Neural cell (in vitro differentiated cells): ENCODE data around the gene FAM177B. TPM values are rescaled to one million over a fixed set of nuclear protein-coding genes. Genes with fewer than 3 reads are reported as not detected.

ENCODE experiments used
- H2AFZ ChIP-seq: fragments of 200-600, 300-800 bp; sonication (generic), shearing (Covaris generic); 2 replicates; pipeline ENCODE4 v1.6.0; 2014; ENCODE audit warnings: low read depth, mild to moderate bottlenecking, antibody characterized with exemption, low read length, moderate library complexity
- H3F3A ChIP-seq: fragments of 200-600 bp; shearing (Covaris generic); 2 replicates; pipeline ENCODE4 v1.6.1; 2016; ENCODE audit warnings: mild to moderate bottlenecking, moderate library complexity, mixed read lengths, antibody characterized with exemption, low read length; ENCODE audit not compliant: insufficient read depth, poor library complexity, severe bottlenecking
- H3K27ac ChIP-seq: fragments of 200-600, 300-800 bp; sonication (generic), shearing (Covaris generic); 2 replicates; pipeline ENCODE4 v1.5.1; 2014; ENCODE audit warnings: mild to moderate bottlenecking, low read length, moderate library complexity
- H3K27me3 ChIP-seq: fragments of 300-800, 200-600 bp; sonication (generic), shearing (Covaris generic); 2 replicates; pipeline ENCODE4 v1.6.0; 2014; ENCODE audit warnings: mild to moderate bottlenecking, low read depth, low read length, moderate library complexity; ENCODE audit not compliant: insufficient read depth
- H3K36me3 ChIP-seq: fragments of 300-800, 200-600 bp; sonication (generic), shearing (Covaris generic); 2 replicates; pipeline ENCODE4 v1.5.1; 2014; ENCODE audit warnings: mild to moderate bottlenecking, antibody characterized with exemption, low read length, moderate library complexity; ENCODE audit not compliant: insufficient read depth
- H3K4me2 ChIP-seq: fragments of 300-800, 200-600 bp; sonication (generic), shearing (Covaris generic); 2 replicates; pipeline ENCODE4 v1.6.0; 2014; ENCODE audit warnings: mild to moderate bottlenecking, low read length
- H3K4me3 ChIP-seq: fragments of 300-800, 200-600 bp; sonication (generic), shearing (Covaris generic); 2 replicates; pipeline ENCODE4 v1.5.1; 2014; ENCODE audit warnings: mild to moderate bottlenecking, low read length, moderate library complexity
- H3K79me2 ChIP-seq: fragments of 200-600 bp; shearing (Covaris generic); replicated peaks from 2 replicates; pipeline ENCODE4 v1.6.0; 2014; ENCODE audit warnings: mild to moderate bottlenecking, low read length, moderate library complexity; ENCODE audit not compliant: insufficient read depth
- H3K9ac ChIP-seq: fragments of 300-800, 200-600 bp; sonication (generic), shearing (Covaris generic); 2 replicates; pipeline ENCODE4 v1.6.1; 2016; ENCODE audit warnings: mild to moderate bottlenecking, low read length, mixed read lengths
- H3K9me2 ChIP-seq: fragments of 200-600 bp; shearing (Covaris generic); 2 replicates; pipeline ENCODE4 v1.6.1; 2016; ENCODE audit warnings: mild to moderate bottlenecking, low read length, mixed read lengths; ENCODE audit not compliant: insufficient read depth
- H3K9me3 ChIP-seq: fragments of 200-600, 300-800 bp; sonication (generic), shearing (Covaris generic); 2 replicates; pipeline ENCODE4 v1.6.1; 2016; ENCODE audit warnings: mild to moderate bottlenecking, mixed run types, low read length, moderate library complexity, mixed read lengths
- H4K20me1 ChIP-seq: fragments of 200-600 bp; shearing (Covaris generic); 2 replicates; pipeline ENCODE4 v1.6.1; 2016; ENCODE audit warnings: mild to moderate bottlenecking, mixed run types; ENCODE audit not compliant: insufficient read depth
- CTCF ChIP-seq: fragments of 450-650 bp; IDR thresholded peaks from 2 replicates; pipeline ENCODE4 v1.5.1; 2014; ENCODE audit warnings: antibody characterized with exemption, mild to moderate bottlenecking, moderate library complexity; ENCODE audit not compliant: poor library complexity, severe bottlenecking
- EP300 ChIP-seq: fragments of 450-650 bp; conservative IDR thresholded peaks from 2 replicates; pipeline ENCODE4 v1.6.1; 2014; ENCODE audit warnings: antibody characterized with exemption, mild to moderate bottlenecking, moderate library complexity; ENCODE audit not compliant: poor library complexity, severe bottlenecking
- EZH2 ChIP-seq: fragments of 200-600, 300-800 bp; shearing (Covaris generic), sonication (generic); IDR thresholded peaks from 2 replicates; pipeline ENCODE4 v1.6.1; 2014; ENCODE audit warnings: antibody characterized with exemption, low read length, borderline replicate concordance, mild to moderate bottlenecking; ENCODE audit not compliant: insufficient read depth, poor library complexity, severe bottlenecking
- MXI1 ChIP-seq: fragments of 450-650 bp; conservative IDR thresholded peaks from 2 replicates; pipeline ENCODE4 v1.6.1; 2014; ENCODE audit warnings: antibody characterized with exemption, mild to moderate bottlenecking; ENCODE audit not compliant: poor library complexity, severe bottlenecking
- POLR2AphosphoS5 ChIP-seq: IDR thresholded peaks from 2 replicates; pipeline ENCODE4 v1.6.1; 2012
- RAD21 ChIP-seq: fragments of 450-650 bp; conservative IDR thresholded peaks from 2 replicates; pipeline ENCODE4 v1.6.1; 2014; ENCODE audit warnings: antibody characterized with exemption, mild to moderate bottlenecking, moderate library complexity
- REST ChIP-seq: IDR thresholded peaks from 2 replicates; pipeline ENCODE4 v1.6.1; 2012; ENCODE audit warnings: borderline replicate concordance
- SMC3 ChIP-seq: fragments of 450-650 bp; conservative IDR thresholded peaks from 2 replicates; pipeline ENCODE4 v1.6.1; 2014; ENCODE audit warnings: antibody characterized with exemption, mild to moderate bottlenecking, moderate library complexity; ENCODE audit not compliant: poor library complexity
- TAF1 ChIP-seq: IDR thresholded peaks from 2 replicates; pipeline ENCODE4 v1.6.1; 2012; ENCODE audit warnings: low read depth
- polyA plus RNA-seq: library from polyadenylated mRNA; depleted of rRNA; stranded (reverse); fragments of >200 nt; gene quantifications from 2 replicates; pipeline ENCODE4 v1.2.3, GENCODE V29; 2014

The FAM177B gene
- polyA plus RNA-seq, 1 donor from 2014 or later = not detected

GRCh38 chr1:222697826-222698225 is 39.2 kb upstream of the FAM177B start:
- H3K36me3 ChIP-seq = no peaks in the 10 kb centered on the region
- no peaks in the 10 kb centered on the region for H4K20me1 ChIP-seq
- no peaks in the 10 kb centered on the region for H3F3A ChIP-seq
- no peaks in the 10 kb centered on the region for H3K79me2 ChIP-seq
- H3K4me3 ChIP-seq = no peak overlapping the region
- H3K4me2 ChIP-seq = no peak overlapping the region
- no peaks in the 10 kb centered on the region for H3K9me3 ChIP-seq
- TF ChIP-seq POLR2AphosphoS5 = no peak
- TF ChIP-seq EP300 = no peak
- no peak for TF ChIP-seq CTCF
- no peak for TF ChIP-seq TAF1
- no peak for TF ChIP-seq MXI1
- TF ChIP-seq EZH2 = no peak
- TF ChIP-seq RAD21 = no peak
- H3K9ac ChIP-seq = no peak overlapping the region
- H2AFZ ChIP-seq = no peak overlapping the region
- H3K9me2 ChIP-seq = no peaks in the 10 kb centered on the region
- H3K27ac ChIP-seq = no peak overlapping the region
- no peaks in the 10 kb centered on the region for H3K27me3 ChIP-seq

- Histone ChIP-seq H3K9me2 (no peaks in the 10 kb centered on the region), H3F3A (no peaks in the 10 kb centered on the region), H3K27me3 (no peaks in the 10 kb centered on the region), H4K20me1 (no peaks in the 10 kb centered on the region), H3K4me2 (no peak overlapping the region), H3K27ac (no peak overlapping the region), H3K4me3 (no peak overlapping the region), H3K9ac (no peak overlapping the region), H3K79me2 (peaks cover 11% of the 10 kb centered on the region), H3K9me3 (peaks cover 4% of the 10 kb centered on the region), H3K36me3 (no peaks in the 10 kb centered on the region), H2AFZ (no peak overlapping the region)
- TF ChIP-seq RAD21 (no peak), SMC3 (no peak), EZH2 (no peak), POLR2AphosphoS5 (no peak), MXI1 (no peak), EP300 (no peak), REST (no peak), CTCF (no peak), TAF1 (no peak)
Observed at GRCh38 chr1:222702210-222702609, 34.8 kb upstream of the FAM177B start.
